B cell (primary cell): ENCODE measurements around the gene AMOTL1. TPM values are rescaled to one million over a fixed set of nuclear protein-coding genes. Genes with fewer than 3 reads are reported as not detected.

Experiments
- ATAC-seq: fragments of 200-7000 bp; cut with Tn5 transposase; one replicate; pipeline ENCODE4 v1.10.0; 2021; ENCODE audit warnings: low read depth, mild to moderate bottlenecking, moderate number of reproducible peaks, moderate library complexity
- CTCF ChIA-PET: fragments of 350-600 bp; sonication (Branson Sonifier 250); formaldehyde crosslinking; loops from one replicate; lab custom pipeline; 2021; ENCODE audit warnings: antibody characterized with exemption, inconsistent platforms; lab: Charles Lee
- POLR2A ChIA-PET: fragments of 350-600 bp; sonication (Branson Sonifier 250); formaldehyde crosslinking; loops from one replicate; lab custom pipeline; 2021; ENCODE audit warnings: antibody characterized with exemption; lab: Charles Lee
- DNase-seq: peaks from one replicate; pipeline ENCODE4 v3.0.0; 2013
- H2AFZ ChIP-seq: 2 replicates; pipeline ENCODE4 v1.6.1; 2012; ENCODE audit warnings: mild to moderate bottlenecking, low read depth, low read length; ENCODE audit not compliant: insufficient read depth, poor library complexity, severe bottlenecking
- H3K27ac ChIP-seq, 2 donors: 1 replicate in 1 of 2; 2 replicates in 1 of 2; pipeline ENCODE4 v1.5.1; 2012 to 2013; ENCODE audit warnings: low read length in 2 of 2, mild to moderate bottlenecking in 2 of 2, moderate library complexity in 1 of 2
- H3K27me3 ChIP-seq, 4 experiments: fragments of 200-600 bp in 1 of 4; sonication (generic) in 1 of 4; replicated peaks in 1 of 4; 1 replicate in 2 of 4; 2 replicates in 2 of 4; pipeline versions ENCODE4 v1.6.1 to v1.7.0; 2013 to 2016; ENCODE audit warnings: low read length in 3 of 4, mild to moderate bottlenecking in 2 of 4, mixed read lengths in 1 of 4, moderate library complexity in 1 of 4; ENCODE audit not compliant: insufficient read depth in 4 of 4, control insufficient read depth in 3 of 4; ENCODE audit errors: control extremely low read depth in 1 of 4
- H3K36me3 ChIP-seq, 2 experiments: replicated peaks in 1 of 2; 1 replicate in 1 of 2; 2 replicates in 1 of 2; pipeline versions ENCODE4 v1.6.1 to v1.7.1; 2013; ENCODE audit warnings: low read length in 1 of 2; ENCODE audit not compliant: insufficient read depth in 2 of 2, control insufficient read depth in 1 of 2; ENCODE audit errors: control extremely low read depth in 1 of 2, extremely low read depth in 1 of 2
- H3K4me1 ChIP-seq, 2 donors: fragments of 200-600 bp in 1 of 2; sonication (generic) in 1 of 2; 1 replicate in 1 of 2; 2 replicates in 1 of 2; pipeline versions ENCODE4 v1.5.1 to v1.6.1; 2013 to 2017; ENCODE audit warnings: low read length in 2 of 2; ENCODE audit not compliant: control insufficient read depth in 2 of 2, insufficient read depth in 2 of 2
- H3K4me2 ChIP-seq: replicated peaks from 2 replicates; pipeline ENCODE3; 2012; ENCODE audit warnings: mild to moderate bottlenecking, low read depth, low read length; ENCODE audit not compliant: poor library complexity, severe bottlenecking
- H3K4me3 ChIP-seq, 5 experiments: fragments of 200-600 bp in 1 of 5; sonication (generic) in 1 of 5; 1 replicate in 3 of 5; 2 replicates in 2 of 5; pipeline versions ENCODE4 v1.5.1 to v1.7.0; 2011 to 2016; ENCODE audit warnings: low read length in 4 of 5, mild to moderate bottlenecking in 4 of 5, low read depth in 2 of 5, control low read depth in 1 of 5, moderate library complexity in 1 of 5; ENCODE audit not compliant: insufficient read depth in 1 of 5; ENCODE audit errors: control extremely low read depth in 1 of 5, extremely low read depth in 1 of 5
- H3K79me2 ChIP-seq: fragments of 200-600 bp; sonication (generic); one replicate; pipeline ENCODE4 v1.6.0; 2016; ENCODE audit warnings: low read length; ENCODE audit not compliant: control insufficient read depth, insufficient read depth
- H3K9ac ChIP-seq: fragments of 200-600 bp; sonication (generic); 2 replicates; pipeline ENCODE4 v1.6.1; 2017; ENCODE audit warnings: mild to moderate bottlenecking, low read length, moderate library complexity
- H3K9me3 ChIP-seq, 3 donors: one replicate each; pipeline versions ENCODE4 v1.6.1 to v1.7.1; 2013; ENCODE audit warnings: low read length in 2 of 3; ENCODE audit not compliant: control insufficient read depth in 2 of 3, insufficient read depth in 1 of 3; ENCODE audit errors: control extremely low read depth in 1 of 3
- H4K20me1 ChIP-seq: 2 replicates; pipeline ENCODE4 v1.6.0; 2012; ENCODE audit warnings: mild to moderate bottlenecking, low read length; ENCODE audit not compliant: insufficient read depth, control insufficient read depth, poor library complexity, severe bottlenecking
- H3K27ac Mint-ChIP-seq: one replicate; pipeline ENCODE4 v1.8.0; 2021; ENCODE audit warnings: mixed read lengths
- H3K27me3 Mint-ChIP-seq: one replicate; pipeline ENCODE4 v1.8.0; 2021; ENCODE audit warnings: mixed read lengths
- H3K4me1 Mint-ChIP-seq: one replicate; pipeline ENCODE4 v1.8.0; 2021; ENCODE audit warnings: mixed read lengths
- H3K4me3 Mint-ChIP-seq: one replicate; pipeline ENCODE4 v1.8.0; 2021; ENCODE audit warnings: mixed read lengths
- H3K9me3 Mint-ChIP-seq: one replicate; pipeline ENCODE4 v1.8.0; 2022; ENCODE audit warnings: mixed read lengths; ENCODE audit not compliant: insufficient read depth
- EZH2 ChIP-seq: IDR thresholded peaks from 2 replicates; pipeline ENCODE4 v1.6.1; 2012; ENCODE audit warnings: borderline replicate concordance, low read depth, mild to moderate bottlenecking, moderate library complexity, low read length; ENCODE audit not compliant: insufficient read depth, poor library complexity, severe bottlenecking
- WGBS: methylation state at CpG from one replicate; pipeline ENCODE4 v1.1.5; 2013; ENCODE audit warnings: missing lambda C conversion rate; ENCODE audit not compliant: insufficient coverage; 5-methylcytosine and 5-hydroxymethylcytosine counted together
- intact Hi-C: fragments of 100-400 bp; cut with micrococcal nuclease; formaldehyde crosslinking; loops from one replicate; pipeline ENCODE4 v1.10.0; 2022
- polyA plus RNA-seq: library from polyadenylated mRNA; depleted of rRNA; stranded (reverse); fragments of >200 nt; gene quantifications from 2 replicates; pipeline ENCODE4 v1.2.3, GENCODE V29; 2012
- total RNA-seq, 2 donors: library from RNA; stranded (reverse); fragments of 120-200 nt in 1 of 2; gene quantifications; 1 replicate in 1 of 2; 2 replicates in 1 of 2; pipeline versions ENCODE4 v1.2.3 to v1.2.4, GENCODE V29; 2013 to 2022
- TF ChIP-seq, protein P1 (sequence below): fragments of 200-600 bp; IDR thresholded peaks from one replicate; pipeline ENCODE4 v1.8.0; 2022; ENCODE audit warnings: antibody characterized with exemption, mild to moderate bottlenecking

Gene AMOTL1
- total and polyA plus RNA-seq, 2 donors (not counting 1 experiment from before 2014, with no cell fraction given), result 0.04 to 0.30 TPM

DNA sequence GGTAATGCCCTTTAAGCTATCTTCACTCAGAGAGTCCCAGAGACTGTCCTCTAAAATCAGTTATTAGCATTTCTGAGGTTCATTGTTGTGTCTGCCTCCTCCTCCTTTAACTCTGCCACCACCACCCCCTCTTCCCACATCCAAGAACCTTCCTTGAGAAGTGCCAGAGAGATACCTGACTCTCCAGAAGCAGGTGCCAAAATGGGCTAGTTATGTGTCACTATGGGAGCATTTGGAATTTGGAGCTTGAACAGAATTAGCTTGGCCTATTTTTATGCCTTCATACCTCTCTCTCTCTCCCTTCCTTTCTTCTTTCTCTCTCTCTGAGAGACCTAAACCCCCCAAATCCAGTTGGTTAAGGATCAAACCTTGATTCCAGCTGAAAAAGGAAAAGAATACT, 75.9 kb downstream of the AMOTL1 start:
- H3K36me3 ChIP-seq, result no peaks in the 10 kb centered on the region
- no peak overlapping the region for H3K9ac ChIP-seq
- ATAC-seq (no peak), DNase-seq (no peak)
- no peak for TF ChIP-seq EZH2
- TF ChIP-seq, protein P1, sequence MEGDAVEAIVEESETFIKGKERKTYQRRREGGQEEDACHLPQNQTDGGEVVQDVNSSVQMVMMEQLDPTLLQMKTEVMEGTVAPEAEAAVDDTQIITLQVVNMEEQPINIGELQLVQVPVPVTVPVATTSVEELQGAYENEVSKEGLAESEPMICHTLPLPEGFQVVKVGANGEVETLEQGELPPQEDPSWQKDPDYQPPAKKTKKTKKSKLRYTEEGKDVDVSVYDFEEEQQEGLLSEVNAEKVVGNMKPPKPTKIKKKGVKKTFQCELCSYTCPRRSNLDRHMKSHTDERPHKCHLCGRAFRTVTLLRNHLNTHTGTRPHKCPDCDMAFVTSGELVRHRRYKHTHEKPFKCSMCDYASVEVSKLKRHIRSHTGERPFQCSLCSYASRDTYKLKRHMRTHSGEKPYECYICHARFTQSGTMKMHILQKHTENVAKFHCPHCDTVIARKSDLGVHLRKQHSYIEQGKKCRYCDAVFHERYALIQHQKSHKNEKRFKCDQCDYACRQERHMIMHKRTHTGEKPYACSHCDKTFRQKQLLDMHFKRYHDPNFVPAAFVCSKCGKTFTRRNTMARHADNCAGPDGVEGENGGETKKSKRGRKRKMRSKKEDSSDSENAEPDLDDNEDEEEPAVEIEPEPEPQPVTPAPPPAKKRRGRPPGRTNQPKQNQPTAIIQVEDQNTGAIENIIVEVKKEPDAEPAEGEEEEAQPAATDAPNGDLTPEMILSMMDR, result no peak
- Mint-ChIP-seq H3K4me1 (no peaks in the 10 kb centered on the region), H3K4me3 (no peak overlapping the region), H3K27ac (no peak overlapping the region), H3K9me3 (no peaks in the 10 kb centered on the region), H3K27me3 (no peaks in the 10 kb centered on the region)
- H2AFZ ChIP-seq, result no peak overlapping the region
- H4K20me1 ChIP-seq, result no peaks in the 10 kb centered on the region
- no peaks in the 10 kb centered on the region for H3K4me1 ChIP-seq
- H3K79me2 ChIP-seq, result no peaks in the 10 kb centered on the region
- no peak overlapping the region for H3K4me3 ChIP-seq
- intact Hi-C loops, result no loop called here
- CTCF ChIA-PET, result interaction anchor here (1.0 kb wide), 1 partner anchor 9 kb away, joined by 3 read pairs; no protein-coding TSS in a partner anchor
- no peak overlapping the region for H3K27ac ChIP-seq
- no peaks in the 10 kb centered on the region for H3K9me3 ChIP-seq
- POLR2A ChIA-PET, result no interaction called here
- no peaks in the 10 kb centered on the region for H3K27me3 ChIP-seq
- H3K4me2 ChIP-seq, result no peak overlapping the region

DNA sequence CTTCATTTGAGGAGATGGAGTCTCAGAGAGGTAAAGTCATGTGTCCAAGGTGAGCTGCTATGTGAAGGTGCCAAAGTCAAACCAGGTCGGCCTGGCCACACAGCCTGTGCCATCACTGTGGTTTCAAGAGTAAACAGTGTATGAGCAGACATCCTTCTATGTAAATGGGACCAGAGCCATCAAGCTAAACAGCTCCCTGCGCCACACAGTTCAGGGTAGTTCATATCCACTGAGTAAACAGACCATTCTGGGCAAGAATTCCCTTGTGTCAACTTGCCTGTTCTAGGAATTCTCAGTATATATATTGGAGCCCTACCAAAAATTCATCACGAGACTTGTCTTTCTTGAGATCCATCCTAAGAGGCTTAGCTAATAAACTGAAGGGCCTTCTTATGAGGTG, 77.5 kb downstream of the AMOTL1 start:
- no peak overlapping the region for H3K4me3 ChIP-seq
- WGBS, result 100% methylated on average over 1 of the region's 3 CpGs
- H3K9ac ChIP-seq, result no peak overlapping the region
- no peaks in the 10 kb centered on the region for H3K9me3 ChIP-seq
- H3K79me2 ChIP-seq, result no peaks in the 10 kb centered on the region
- no peak overlapping the region for H3K27ac ChIP-seq
- Mint-ChIP-seq H3K27me3 (peaks cover 3% of the 10 kb centered on the region), H3K4me3 (no peak overlapping the region), H3K4me1 (no peaks in the 10 kb centered on the region), H3K9me3 (no peaks in the 10 kb centered on the region), H3K27ac (no peak overlapping the region)
- POLR2A ChIA-PET, result no interaction called here
- H3K4me1 ChIP-seq, result no peaks in the 10 kb centered on the region
- DNase-seq, result no peak
- H3K27me3 ChIP-seq, result no peaks in the 10 kb centered on the region
- no peak for ATAC-seq
- intact Hi-C loops, result no loop called here
- H3K4me2 ChIP-seq, result no peak overlapping the region
- CTCF ChIA-PET, result interaction anchor here (0.7 kb wide), 1 partner anchor 370 kb away, joined by 3 read pairs; no protein-coding TSS in a partner anchor
- H4K20me1 ChIP-seq, result no peaks in the 10 kb centered on the region
- no peak for TF ChIP-seq EZH2
- TF ChIP-seq, protein P1, result no peak
- no peak overlapping the region for H2AFZ ChIP-seq
- no peaks in the 10 kb centered on the region for H3K36me3 ChIP-seq
